CD14-positive monocyte (primary cell): ENCODE measurements around the gene NPAS3. TPM values are rescaled to one million over a fixed set of nuclear protein-coding genes. Genes with fewer than 3 reads are reported as not detected.

ENCODE experiments used
- DNase-seq, 3 donors: peaks; one replicate each; pipeline ENCODE4 v3.0.0-alpha.2; 2011 to 2022
- H2AFZ ChIP-seq: 2 replicates; pipeline ENCODE4 v1.6.0; 2012; ENCODE audit warnings: mild to moderate bottlenecking, low read depth, low read length, inconsistent platforms; ENCODE audit not compliant: insufficient read depth, poor library complexity, severe bottlenecking
- H3K27ac ChIP-seq, 2 donors: 1 replicate in 1 of 2; 2 replicates in 1 of 2; pipeline ENCODE4 v1.5.1; 2012 to 2013; ENCODE audit warnings: low read length in 2 of 2, control low read depth in 1 of 2, inconsistent platforms in 1 of 2, low read depth in 1 of 2, mild to moderate bottlenecking in 1 of 2
- H3K27me3 ChIP-seq, 2 donors: one replicate each; pipeline versions ENCODE4 v1.6.0 to v1.6.1; 2011 to 2013; ENCODE audit warnings: low read length in 2 of 2; ENCODE audit not compliant: control insufficient read depth in 2 of 2, insufficient read depth in 2 of 2
- H3K36me3 ChIP-seq, 2 donors: replicated peaks in 1 of 2; 1 replicate in 1 of 2; 2 replicates in 1 of 2; pipeline versions ENCODE4 v1.5.1 to v1.6.1; 2012 to 2013; ENCODE audit warnings: low read length in 2 of 2, control low read depth in 1 of 2, inconsistent platforms in 1 of 2, mild to moderate bottlenecking in 1 of 2; ENCODE audit not compliant: insufficient read depth in 2 of 2, control insufficient read depth in 1 of 2
- H3K4me1 ChIP-seq, 2 donors: 1 replicate in 1 of 2; 2 replicates in 1 of 2; pipeline versions ENCODE4 v1.5.1 to v1.6.1; 2012 to 2013; ENCODE audit warnings: low read length in 2 of 2, control low read depth in 1 of 2, inconsistent platforms in 1 of 2, mild to moderate bottlenecking in 1 of 2, moderate library complexity in 1 of 2; ENCODE audit not compliant: insufficient read depth in 2 of 2, control insufficient read depth in 1 of 2
- H3K4me2 ChIP-seq: replicated peaks from 2 replicates; pipeline ENCODE3; 2012; ENCODE audit warnings: low read length, moderate library complexity, mild to moderate bottlenecking; ENCODE audit not compliant: poor library complexity, severe bottlenecking; ENCODE audit errors: extremely low read depth
- H3K4me3 ChIP-seq, 3 experiments: fragments of 200-600 bp in 1 of 3; sonication (generic) in 1 of 3; replicated peaks in 1 of 3; 1 replicate in 2 of 3; 2 replicates in 1 of 3; pipeline ENCODE4 v1.5.1; 2011 to 2013; ENCODE audit warnings: low read length in 3 of 3, mild to moderate bottlenecking in 3 of 3, control low read depth in 2 of 3, low read depth in 2 of 3, inconsistent platforms in 1 of 3, moderate library complexity in 1 of 3
- H3K79me2 ChIP-seq: 2 replicates; pipeline ENCODE4 v1.6.0; 2012; ENCODE audit warnings: mild to moderate bottlenecking, control low read depth, inconsistent platforms, low read length, moderate library complexity; ENCODE audit not compliant: insufficient read depth
- H3K9ac ChIP-seq: 2 replicates; pipeline ENCODE4 v1.6.0; 2017; ENCODE audit warnings: low read length, mild to moderate bottlenecking; ENCODE audit not compliant: insufficient read depth, poor library complexity, severe bottlenecking
- H3K9me3 ChIP-seq, 2 donors: replicated peaks in 1 of 2; 1 replicate in 1 of 2; 2 replicates in 1 of 2; pipeline versions ENCODE4 v1.5.1 to v1.6.1; 2012 to 2013; ENCODE audit warnings: low read length in 2 of 2, control low read depth in 1 of 2; ENCODE audit not compliant: control insufficient read depth in 1 of 2, insufficient read depth in 1 of 2
- H4K20me1 ChIP-seq: 2 replicates; pipeline ENCODE4 v1.6.0; 2012; ENCODE audit warnings: mild to moderate bottlenecking, low read length, control low read depth, moderate library complexity; ENCODE audit not compliant: insufficient read depth
- H3K27ac Mint-ChIP-seq, 7 donors: one replicate each; pipeline ENCODE4 v1.8.0; 2020; ENCODE audit warnings: mild to moderate bottlenecking in 7 of 7, mixed read lengths in 7 of 7, moderate library complexity in 6 of 7, inconsistent platforms in 2 of 7
- H3K27me3 Mint-ChIP-seq, 3 donors: one replicate each; pipeline ENCODE4 v1.8.0; 2021 to 2022; ENCODE audit warnings: low read depth in 3 of 3, mild to moderate bottlenecking in 3 of 3, mixed read lengths in 3 of 3, moderate library complexity in 3 of 3, inconsistent platforms in 1 of 3
- H3K36me3 Mint-ChIP-seq, 2 donors: one replicate each; pipeline ENCODE4 v1.8.0; 2020; ENCODE audit warnings: mixed read lengths in 2 of 2, inconsistent platforms in 1 of 2, mild to moderate bottlenecking in 1 of 2
- H3K4me1 Mint-ChIP-seq: one replicate; pipeline ENCODE4 v1.8.0; 2020; ENCODE audit warnings: mild to moderate bottlenecking, mixed read lengths
- H3K4me3 Mint-ChIP-seq, 2 donors: one replicate each; pipeline ENCODE4 v1.8.0; 2020; ENCODE audit warnings: mild to moderate bottlenecking in 2 of 2, mixed read lengths in 2 of 2, moderate library complexity in 1 of 2
- H3K9me3 Mint-ChIP-seq, 7 donors: one replicate each; pipeline ENCODE4 v1.8.0; 2020 to 2022; ENCODE audit warnings: mixed read lengths in 7 of 7, mild to moderate bottlenecking in 6 of 7, moderate library complexity in 6 of 7, inconsistent platforms in 2 of 7
- CTCF ChIP-seq: fragments of 200-600 bp; IDR thresholded peaks from one replicate; pipeline ENCODE4 v1.8.0; 2022; ENCODE audit warnings: antibody characterized with exemption, mild to moderate bottlenecking
- WGBS: methylation state at CpG from one replicate; pipeline ENCODE4 v1.1.5; 2013; ENCODE audit warnings: missing lambda C conversion rate; ENCODE audit not compliant: insufficient coverage; 5-methylcytosine and 5-hydroxymethylcytosine counted together
- intact Hi-C, 2 donors: fragments of 100-400 bp; cut with micrococcal nuclease; formaldehyde crosslinking; loops; one replicate each; pipeline versions ENCODE4 v1.15.0 to v1.15.1; 2023
- polyA plus RNA-seq, 3 donors: library from polyadenylated mRNA; depleted of rRNA in 1 of 3; unstranded in 2 of 3; stranded (reverse) in 1 of 3; fragments of 300-500 nt in 2 of 3; fragments of >200 nt in 1 of 3; fragmentation: Illumina TruSeq in 2 of 3; gene quantifications; 1 replicate in 2 of 3; 2 replicates in 1 of 3; pipeline ENCODE4 v1.2.3, GENCODE V29; 2012 to 2021

NPAS3 gene
- polyA plus RNA-seq, 3 donors, result not detected

DNA sequence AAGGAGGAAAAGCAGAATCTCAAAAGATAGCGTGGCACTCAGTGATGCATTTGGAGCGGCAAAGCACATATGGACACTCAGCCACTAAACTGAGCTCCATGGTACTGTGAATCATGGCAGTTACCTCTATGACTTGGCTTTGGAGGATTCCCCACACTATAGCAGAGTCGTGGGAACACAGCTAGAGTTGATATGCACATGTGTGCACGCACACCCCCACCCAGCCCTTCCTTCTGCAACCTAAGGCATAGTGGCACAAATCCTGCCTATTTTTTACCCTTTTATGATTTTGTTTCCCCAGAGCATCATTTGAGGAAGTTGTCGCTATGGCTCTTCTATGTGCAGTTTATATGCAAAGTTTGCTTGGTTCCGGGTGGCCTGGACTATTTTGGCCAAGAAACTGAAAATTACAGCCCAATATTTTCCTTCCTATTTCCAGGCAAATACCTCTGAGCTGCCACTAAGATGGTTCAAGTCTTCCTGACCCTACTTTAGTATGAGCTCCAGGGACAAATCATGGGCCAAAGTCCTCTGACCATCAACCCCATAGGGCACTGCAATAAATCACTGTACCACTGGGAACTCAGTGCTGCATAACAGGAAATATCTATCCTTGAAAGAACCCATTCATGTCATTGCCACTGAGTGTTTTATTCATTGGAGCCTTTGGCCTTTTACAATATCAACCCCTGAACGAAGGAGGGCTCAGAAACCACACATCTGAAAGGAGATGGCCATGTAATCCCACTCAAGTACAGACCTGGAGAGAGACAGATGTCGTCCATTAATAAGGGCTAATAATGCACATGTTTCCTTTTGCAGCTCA lies 834.7 kb downstream of the NPAS3 start:
- no peaks in the 10 kb centered on the region for H3K79me2 ChIP-seq
- no peak overlapping the region for H3K4me3 ChIP-seq
- H3K27me3 Mint-ChIP-seq, result peaks cover 0 to 11% (median 2%) of the 10 kb centered on the region in 3 donors
- no peak overlapping the region for H2AFZ ChIP-seq
- H3K27ac Mint-ChIP-seq, result no peak overlapping the region
- 93% methylated on average over 3 of the region's 8 CpGs for WGBS
- no peak overlapping the region for H3K27ac ChIP-seq
- no peaks in the 10 kb centered on the region for H3K36me3 Mint-ChIP-seq
- no peaks in the 10 kb centered on the region for H3K4me1 Mint-ChIP-seq
- intact Hi-C loops, result no loop called here
- DNase-seq, result no peak
- H3K4me1 ChIP-seq, result no peaks in the 10 kb centered on the region
- no peaks in the 10 kb centered on the region for H3K36me3 ChIP-seq
- TF ChIP-seq CTCF, result no peak
- no peaks in the 10 kb centered on the region for H3K9me3 Mint-ChIP-seq
- H3K27me3 ChIP-seq, result no peaks in the 10 kb centered on the region
- H3K9me3 ChIP-seq, result no peaks in the 10 kb centered on the region
- no peaks in the 10 kb centered on the region for H4K20me1 ChIP-seq
- no peak overlapping the region for H3K4me2 ChIP-seq
- no peak overlapping the region for H3K9ac ChIP-seq
- H3K4me3 Mint-ChIP-seq, result no peak overlapping the region

DNA sequence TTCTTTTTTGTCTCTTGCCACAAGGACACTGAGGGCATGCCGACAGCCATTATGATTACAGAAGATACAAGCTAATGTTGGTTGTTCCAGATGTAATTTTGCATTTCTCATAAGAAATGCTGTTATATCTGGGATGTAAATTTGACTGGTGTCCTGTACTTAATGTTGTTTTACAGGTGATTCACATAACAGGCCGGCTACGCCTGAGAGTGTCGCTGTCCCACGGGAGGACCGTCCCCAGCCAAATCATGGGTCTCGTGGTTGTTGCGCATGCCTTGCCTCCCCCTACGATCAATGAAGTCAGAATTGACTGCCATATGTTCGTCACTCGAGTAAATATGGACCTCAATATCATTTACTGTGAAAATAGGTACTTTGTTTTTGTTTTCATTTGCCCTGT lies 835.5 kb downstream of the NPAS3 start:
- no peak overlapping the region for H3K4me2 ChIP-seq

More for the DNA sequence above, 835.5 kb downstream of the NPAS3 start:
- H3K27me3 Mint-ChIP-seq, result peaks cover 0 to 11% (median 2%) of the 10 kb centered on the region in 3 donors
- no peaks in the 10 kb centered on the region for H3K9me3 Mint-ChIP-seq
- no peaks in the 10 kb centered on the region for H3K79me2 ChIP-seq
- TF ChIP-seq CTCF, result no peak
- no peaks in the 10 kb centered on the region for H3K4me1 Mint-ChIP-seq
- no peak overlapping the region for H3K27ac ChIP-seq
- no peak overlapping the region for H3K27ac Mint-ChIP-seq
- no peak overlapping the region for H3K4me3 ChIP-seq
- no peaks in the 10 kb centered on the region for H3K9me3 ChIP-seq
- H3K4me1 ChIP-seq, result no peaks in the 10 kb centered on the region
- no peak overlapping the region for H2AFZ ChIP-seq
- no peaks in the 10 kb centered on the region for H3K36me3 ChIP-seq
- no peak for DNase-seq
- H3K27me3 ChIP-seq, result no peaks in the 10 kb centered on the region
- 98% methylated on average over 10 of the region's 11 CpGs for WGBS
- no peak overlapping the region for H3K9ac ChIP-seq
- intact Hi-C loops, result no loop called here
- H3K36me3 Mint-ChIP-seq, result no peaks in the 10 kb centered on the region
- H3K4me3 Mint-ChIP-seq, result no peak overlapping the region
- no peaks in the 10 kb centered on the region for H4K20me1 ChIP-seq
